HUDEP-2 (cell line): Measurements from ENCODE around the gene CD79A.
A peak's percentile ranks its signal among the peaks of the same experiment; 100 is the strongest.
"Not testable (repeated sequence)": the region's sequence is repeated elsewhere in the genome, so short reads cannot be mapped to it uniquely, and the experiment has no call there.

Source experiments
- DNase-seq, 76 experiments: peaks; one replicate each; lab custom pipeline; 2025; ENCODE audit not compliant: unreplicated experiment in 76 of 76; lab: John Stamatoyannopoulos, UW

CD79A gene

GRCh38 chr19:41862445-41862986, 14.6 kb upstream of the CD79A start:
- no peak for DNase-seq

GRCh38 chr19:41863209-41863931, 13.7 kb upstream of the CD79A start:
- peak in 2 of 76 experiments; percentile 31 to 45 for DNase-seq

GRCh38 chr19:41864374-41864773, 12.7 kb upstream of the CD79A start:
- no peak for DNase-seq

- DNase-seq: no peak
These were observed 10.8 kb upstream of the CD79A start for GRCh38 chr19:41866284-41866683.

GRCh38 chr19:41868120-41868988, 8.7 kb upstream of the CD79A start:
- no peak for DNase-seq

- no peak for DNase-seq
These were observed 8.1 kb upstream of the CD79A start for GRCh38 chr19:41868989-41869300.

GRCh38 chr19:41869374-41869955, 7.6 kb upstream of the CD79A start:
- no peak for DNase-seq

GRCh38 chr19:41870401-41870873, 6.6 kb upstream of the CD79A start:
- DNase-seq: peak in 28 of 76 experiments; percentile 21 to 68 (median 34)

GRCh38 chr19:41871573-41872383, 5.3 kb upstream of the CD79A start:
- peak in 4 of 76 experiments; percentile 18 to 43 (median 34) for DNase-seq

GRCh38 chr19:41872384-41872774, 4.7 kb upstream of the CD79A start:
- no peak for DNase-seq

GRCh38 chr19:41872775-41873647, 4.1 kb upstream of the CD79A start:
- peak in 62 of 76 experiments; percentile 19 to 78 (median 60) for DNase-seq

GRCh38 chr19:41875973-41876372, 1.1 kb upstream of the CD79A start:
- not testable (repeated sequence) for DNase-seq

GRCh38 chr19:41877916-41878905, 1.1 kb downstream of the CD79A start:
- DNase-seq: no peak

- DNase-seq: no peak
These were observed 2.0 kb downstream of the CD79A start for GRCh38 chr19:41879080-41879479.

- DNase-seq: no peak
These were observed 2.7 kb downstream of the CD79A start for GRCh38 chr19:41879670-41880328.

- no peak for DNase-seq
These were observed 3.2 kb downstream of the CD79A start for GRCh38 chr19:41880329-41880708.

- peak in 8 of 76 experiments; percentile 25 to 50 (median 36) for DNase-seq
These were observed 5.7 kb downstream of the CD79A start, which contains the start of gene ARHGEF1 for GRCh38 chr19:41882568-41883462. Gene ARHGEF1 (plus strand): TSS chr19:41883184. CDS start chr19:41888083, 4,899 bp downstream.
